Muscle layer of duodenum (tissue), 2 donors: ENCODE data around the gene AK5.

Experiments used
- H3K27ac ChIP-seq: one replicate; pipeline ENCODE4 v1.7.0; 2013; ENCODE audit warnings: mild to moderate bottlenecking, low read length
- H3K27me3 ChIP-seq: one replicate; pipeline ENCODE4 v1.7.0; 2013; ENCODE audit warnings: low read depth, mild to moderate bottlenecking, control low read depth, low read length
- H3K36me3 ChIP-seq, 2 donors: one replicate each; pipeline ENCODE4 v1.7.0; 2013; ENCODE audit warnings: low read length in 2 of 2, control low read depth in 1 of 2, mild to moderate bottlenecking in 1 of 2; ENCODE audit not compliant: insufficient read depth in 2 of 2, control insufficient read depth in 1 of 2
- H3K4me1 ChIP-seq, 2 donors: one replicate each; pipeline ENCODE4 v1.7.0; 2013; ENCODE audit warnings: low read length in 2 of 2, mild to moderate bottlenecking in 2 of 2, control low read depth in 1 of 2, moderate library complexity in 1 of 2; ENCODE audit not compliant: insufficient read depth in 2 of 2, control insufficient read depth in 1 of 2
- H3K4me3 ChIP-seq, 2 donors: one replicate each; pipeline ENCODE4 v1.7.0; 2013; ENCODE audit warnings: low read length in 2 of 2, low read depth in 1 of 2, mild to moderate bottlenecking in 1 of 2
- H3K9me3 ChIP-seq, 2 donors: one replicate each; pipeline ENCODE4 v1.7.0; 2013; ENCODE audit warnings: low read length in 2 of 2, control low read depth in 1 of 2, mild to moderate bottlenecking in 1 of 2; ENCODE audit not compliant: control insufficient read depth in 1 of 2
- donor health status: healthy.

The AK5 gene

DNA sequence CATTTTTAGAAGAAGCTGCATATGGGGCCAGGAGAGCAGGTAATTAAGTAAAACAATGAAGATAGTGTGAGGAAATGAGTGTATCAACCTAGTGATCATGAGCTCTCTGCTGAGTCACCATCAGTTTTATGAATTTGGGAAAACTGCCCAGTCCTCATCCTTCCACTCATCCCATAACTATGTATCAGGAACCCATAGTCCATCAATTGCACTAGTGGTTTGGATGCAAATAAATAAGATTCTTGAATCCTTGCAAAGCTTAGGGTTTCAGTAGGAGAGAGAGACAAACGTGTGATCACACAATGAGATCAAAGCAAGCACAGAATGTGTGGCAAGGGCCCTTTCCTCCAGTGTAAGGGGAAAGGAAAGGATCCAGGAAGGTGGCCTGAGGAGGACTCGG lies 255.0 kb downstream of the AK5 start:
- Histone ChIP-seq H3K36me3 (no peaks in the 10 kb centered on the region), H3K27ac (no peak overlapping the region), H3K9me3 (no peaks in the 10 kb centered on the region), H3K27me3 (no peaks in the 10 kb centered on the region), H3K4me3 (no peak overlapping the region), H3K4me1 (no peaks in the 10 kb centered on the region)

GRCh38 chr1:77538956-77539518 lies 257.2 kb downstream of the AK5 start:
- H3K27ac ChIP-seq: no peak overlapping the region
- no peaks in the 10 kb centered on the region for H3K36me3 ChIP-seq
- H3K4me3 ChIP-seq: no peak overlapping the region
- no peaks in the 10 kb centered on the region for H3K4me1 ChIP-seq
- H3K27me3 ChIP-seq: no peaks in the 10 kb centered on the region
- H3K9me3 ChIP-seq: no peaks in the 10 kb centered on the region

- Histone ChIP-seq H3K27ac (no peak overlapping the region), H3K4me1 (no peaks in the 10 kb centered on the region), H3K4me3 (no peak overlapping the region), H3K36me3 (no peaks in the 10 kb centered on the region), H3K27me3 (no peaks in the 10 kb centered on the region), H3K9me3 (no peaks in the 10 kb centered on the region)
Observed at GRCh38 chr1:77539519-77540142, 257.8 kb downstream of the AK5 start.

DNA sequence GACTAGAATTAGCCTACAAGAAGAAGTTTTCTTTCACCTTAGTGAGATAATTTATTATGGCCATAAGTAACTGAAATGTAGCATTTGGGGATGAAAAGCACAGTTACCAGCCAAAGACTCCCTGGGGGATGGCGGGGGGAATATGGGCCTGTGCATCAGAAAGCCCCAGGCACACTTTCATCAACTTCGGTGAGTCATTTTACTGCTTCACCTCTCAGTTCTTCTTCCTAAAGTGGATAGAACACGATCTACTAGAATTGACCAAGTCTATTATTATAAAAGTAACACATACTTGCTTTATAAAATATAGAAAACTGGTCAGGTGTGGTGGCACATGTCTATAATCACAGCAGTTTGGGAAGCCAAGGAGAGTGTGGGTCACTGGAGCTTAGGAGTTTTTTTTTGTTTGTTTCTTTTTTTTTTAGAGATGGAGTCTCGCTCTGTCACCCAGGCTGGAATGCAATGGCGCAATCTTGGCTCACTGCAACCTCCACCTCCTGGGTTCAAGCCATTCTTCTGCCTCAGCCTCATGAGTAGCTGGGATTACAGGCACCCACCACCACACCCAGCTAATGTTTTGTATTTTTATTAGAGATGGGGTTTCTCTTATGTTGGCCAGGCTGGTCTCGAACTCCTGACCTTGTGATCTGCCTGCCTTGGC lies 258.8 kb downstream of the AK5 start:
- Histone ChIP-seq H3K9me3 (no peaks in the 10 kb centered on the region), H3K4me3 (no peak overlapping the region), H3K27me3 (no peaks in the 10 kb centered on the region), H3K27ac (no peak overlapping the region), H3K4me1 (no peaks in the 10 kb centered on the region), H3K36me3 (no peaks in the 10 kb centered on the region)

DNA sequence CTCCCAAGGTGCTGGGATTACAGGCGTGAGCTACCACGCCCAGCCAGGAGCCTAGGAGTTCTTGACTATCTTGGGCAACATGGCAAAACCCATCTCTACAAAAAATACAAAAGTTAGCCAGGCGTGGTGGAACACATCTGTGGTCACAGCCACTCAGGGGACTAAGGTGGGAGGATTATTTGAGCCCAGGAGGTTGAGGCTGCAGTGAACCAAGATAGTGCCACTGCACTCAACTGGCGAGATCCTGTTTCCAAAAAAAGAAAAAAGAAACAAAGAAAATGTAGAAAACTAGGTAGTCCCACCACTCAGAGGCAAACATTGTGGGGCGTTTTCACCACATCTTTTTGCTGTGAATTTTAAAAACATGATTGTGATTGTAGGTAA lies 259.3 kb downstream of the AK5 start:
- Histone ChIP-seq H3K36me3 (no peaks in the 10 kb centered on the region), H3K9me3 (no peaks in the 10 kb centered on the region), H3K4me1 (no peaks in the 10 kb centered on the region), H3K27me3 (no peaks in the 10 kb centered on the region), H3K27ac (no peak overlapping the region), H3K4me3 (no peak overlapping the region)

- H3K27me3 ChIP-seq: no peaks in the 10 kb centered on the region
- no peaks in the 10 kb centered on the region for H3K9me3 ChIP-seq
- no peak overlapping the region for H3K27ac ChIP-seq
- H3K36me3 ChIP-seq: no peaks in the 10 kb centered on the region
- H3K4me1 ChIP-seq: no peaks in the 10 kb centered on the region
- no peak overlapping the region for H3K4me3 ChIP-seq
Observed at GRCh38 chr1:77542813-77543420, 261.1 kb downstream of the AK5 start.

- no peaks in the 10 kb centered on the region for H3K9me3 ChIP-seq
- no peak overlapping the region for H3K27ac ChIP-seq
- no peaks in the 10 kb centered on the region for H3K4me1 ChIP-seq
- no peak overlapping the region for H3K4me3 ChIP-seq
- H3K36me3 ChIP-seq: no peaks in the 10 kb centered on the region
- no peaks in the 10 kb centered on the region for H3K27me3 ChIP-seq
Observed at GRCh38 chr1:77543822-77544448, 262.1 kb downstream of the AK5 start.

- Histone ChIP-seq H3K4me1 (no peaks in the 10 kb centered on the region), H3K36me3 (no peaks in the 10 kb centered on the region), H3K9me3 (no peaks in the 10 kb centered on the region), H3K4me3 (no peak overlapping the region), H3K27ac (no peak overlapping the region), H3K27me3 (no peaks in the 10 kb centered on the region)
Observed at GRCh38 chr1:77544845-77545244, 263.0 kb downstream of the AK5 start.

DNA sequence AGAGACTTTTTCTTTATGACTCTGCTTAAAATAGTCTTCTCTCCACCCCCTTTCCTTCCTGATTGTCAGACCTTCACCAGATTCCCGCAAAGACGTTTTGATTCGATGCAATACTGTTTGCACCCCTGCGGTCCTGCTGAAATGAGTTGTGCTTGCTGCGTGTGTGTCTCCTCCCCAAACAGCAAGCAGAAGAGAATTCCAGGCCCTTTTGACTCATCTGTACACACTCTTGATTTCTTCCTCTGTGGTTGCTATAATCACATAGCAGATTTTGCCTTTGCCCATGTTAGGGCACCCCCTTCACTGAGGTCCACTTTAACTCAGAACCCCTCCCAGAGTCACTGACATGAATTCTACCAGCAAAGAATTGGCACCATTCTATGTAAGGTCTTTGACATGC lies 264.2 kb downstream of the AK5 start:
- no peak overlapping the region for H3K4me3 ChIP-seq
- no peaks in the 10 kb centered on the region for H3K36me3 ChIP-seq
- no peaks in the 10 kb centered on the region for H3K9me3 ChIP-seq
- H3K27ac ChIP-seq: no peak overlapping the region
- H3K27me3 ChIP-seq: no peaks in the 10 kb centered on the region
- no peaks in the 10 kb centered on the region for H3K4me1 ChIP-seq

- Histone ChIP-seq H3K9me3 (no peaks in the 10 kb centered on the region), H3K27me3 (no peaks in the 10 kb centered on the region), H3K4me1 (no peaks in the 10 kb centered on the region), H3K4me3 (no peak overlapping the region), H3K36me3 (no peaks in the 10 kb centered on the region), H3K27ac (no peak overlapping the region)
Observed at GRCh38 chr1:77546890-77547289, 265.1 kb downstream of the AK5 start.

GRCh38 chr1:77548285-77548684 lies 266.5 kb downstream of the AK5 start:
- H3K4me1 ChIP-seq: no peaks in the 10 kb centered on the region
- H3K4me3 ChIP-seq: no peak overlapping the region
- H3K36me3 ChIP-seq: no peaks in the 10 kb centered on the region
- H3K27ac ChIP-seq: no peak overlapping the region
- H3K27me3 ChIP-seq: no peaks in the 10 kb centered on the region
- H3K9me3 ChIP-seq: no peaks in the 10 kb centered on the region
